Right hindlimb (tissue), 1 donor: Measurements from ENCODE around the gene NLRC3.
"Not testable (repeated sequence)": the region's sequence is repeated elsewhere in the genome, so short reads cannot be mapped to it uniquely, and the experiment has no call there.

Source experiments
- DNase-seq: peaks from one replicate; pipeline ENCODE4 v3.0.0-alpha.2; 2018

Gene NLRC3

GRCh38 chr16:3510416-3510815 lies 66.8 kb downstream of the NLRC3 start:
- no peak for DNase-seq

DNA sequence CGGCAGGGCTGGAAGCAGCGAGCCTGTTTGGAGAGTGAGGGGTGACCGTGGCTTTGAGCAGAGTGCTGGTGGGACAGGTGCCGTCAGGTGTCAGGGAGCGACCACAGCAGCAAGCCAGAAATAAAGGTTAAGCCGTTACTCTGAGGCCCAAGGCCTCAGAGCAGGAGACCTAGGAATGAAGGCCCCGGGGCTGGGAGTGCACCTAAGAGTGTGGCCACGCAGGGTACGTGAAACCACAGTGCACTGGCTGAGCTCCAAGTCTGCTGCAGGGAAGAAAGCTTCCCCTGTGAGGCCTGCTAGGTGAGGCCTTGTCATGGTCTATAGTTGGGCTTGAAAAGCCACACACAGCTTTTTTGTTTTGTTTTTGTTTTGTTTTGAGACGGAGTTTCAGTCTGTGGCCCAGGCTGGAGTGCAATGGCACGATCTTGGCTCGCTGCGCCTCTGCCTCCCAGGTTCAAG lies 67.7 kb downstream of the NLRC3 start:
- DNase-seq: no peak

DNA sequence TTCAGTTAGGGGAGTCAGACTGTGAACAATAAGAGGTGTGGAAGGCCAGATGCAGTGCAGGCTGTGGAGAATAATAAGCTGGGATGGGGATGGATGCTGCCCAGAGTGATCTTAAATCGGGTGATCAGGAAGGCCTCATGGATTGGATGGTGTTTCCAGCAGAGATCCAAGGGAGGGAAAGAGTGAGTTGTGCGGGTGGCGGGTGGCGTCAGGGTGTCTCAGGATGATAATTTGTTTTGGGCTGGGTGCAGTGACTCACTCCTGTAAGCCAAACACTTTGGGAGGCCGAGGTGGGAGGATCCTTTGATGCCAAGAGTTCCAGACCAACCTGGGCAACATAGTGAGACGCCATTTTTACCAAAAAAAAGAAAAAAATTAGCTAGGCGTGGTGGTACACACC lies 68.5 kb downstream of the NLRC3 start:
- DNase-seq: no peak

DNA sequence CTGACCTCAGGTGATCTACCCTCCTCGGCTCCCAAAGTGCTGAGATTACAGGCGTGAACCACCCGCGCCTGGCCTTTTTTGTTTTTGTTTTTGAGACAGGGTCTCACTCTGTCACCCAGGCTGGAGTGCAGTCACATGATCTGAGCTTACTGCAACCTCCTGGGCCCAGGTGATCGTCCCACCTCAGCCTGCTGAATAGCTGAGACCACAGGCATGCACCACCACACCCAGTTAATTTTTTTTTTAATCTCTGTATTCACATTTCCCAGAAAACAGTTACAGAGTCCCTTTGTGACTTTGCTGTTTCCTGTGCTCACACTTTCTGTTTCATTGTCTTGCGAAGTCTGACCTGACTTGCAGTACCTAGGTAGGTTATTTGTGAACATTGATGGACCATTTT lies 73.7 kb downstream of the NLRC3 start:
- no peak for DNase-seq

GRCh38 chr16:3501783-3502400 lies 75.3 kb downstream of the NLRC3 start:
- DNase-seq: no peak

DNA sequence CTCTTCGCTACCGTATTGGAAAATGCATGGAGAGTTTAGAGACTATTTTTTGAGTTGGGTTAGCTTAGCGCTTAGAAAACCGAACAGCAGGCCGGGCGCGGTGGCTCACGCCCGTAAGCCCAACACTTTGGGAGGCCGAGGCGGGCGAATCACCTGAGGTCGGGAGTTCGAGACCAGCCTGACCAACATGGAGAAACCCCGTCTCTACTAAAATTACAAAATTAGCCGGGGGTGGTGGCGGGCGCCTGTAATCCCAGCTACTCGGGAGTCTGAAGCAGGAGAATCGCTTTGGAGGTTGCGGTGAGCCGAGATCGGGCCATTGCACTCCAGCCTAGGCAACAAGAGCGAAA lies 75.8 kb downstream of the NLRC3 start:
- not testable (repeated sequence) for DNase-seq

GRCh38 chr16:3498988-3499387 lies 78.2 kb downstream of the NLRC3 start:
- DNase-seq: no peak

DNA sequence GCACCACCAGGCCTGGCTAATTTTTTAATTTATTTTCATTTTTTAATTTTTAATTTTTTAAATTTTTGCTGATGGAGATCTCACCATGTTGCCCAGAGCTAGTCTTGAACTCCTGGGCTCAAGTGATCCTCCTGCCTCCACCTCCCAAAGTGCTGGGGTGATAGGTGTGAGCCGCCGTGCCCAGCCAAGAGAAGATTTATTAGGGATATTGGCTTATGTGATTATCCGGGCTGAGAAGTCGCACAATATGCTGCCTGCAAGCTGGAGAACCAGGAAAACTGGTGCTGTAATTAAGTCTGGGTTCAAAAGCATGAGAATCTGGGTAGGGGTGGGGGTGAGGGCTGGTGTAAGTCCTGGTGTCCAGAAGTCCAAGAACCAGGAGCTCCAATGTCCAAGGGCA lies 79.4 kb downstream of the NLRC3 start:
- no peak for DNase-seq

- DNase-seq: no peak
Observed at GRCh38 chr16:3496386-3496785, 80.8 kb downstream of the NLRC3 start.

- no peak for DNase-seq
Observed at GRCh38 chr16:3495176-3495575, 82.0 kb downstream of the NLRC3 start, which contains the start of gene C16orf90. Gene C16orf90, minus strand, starts transcription at chr16:3495489. Its CDS starts 68 bp downstream, at chr16:3495421.

- no peak for DNase-seq
Observed at GRCh38 chr16:3494386-3494973, 82.7 kb downstream of the NLRC3 start.

GRCh38 chr16:3492356-3492755 lies 84.8 kb downstream of the NLRC3 start:
- no peak for DNase-seq

DNA sequence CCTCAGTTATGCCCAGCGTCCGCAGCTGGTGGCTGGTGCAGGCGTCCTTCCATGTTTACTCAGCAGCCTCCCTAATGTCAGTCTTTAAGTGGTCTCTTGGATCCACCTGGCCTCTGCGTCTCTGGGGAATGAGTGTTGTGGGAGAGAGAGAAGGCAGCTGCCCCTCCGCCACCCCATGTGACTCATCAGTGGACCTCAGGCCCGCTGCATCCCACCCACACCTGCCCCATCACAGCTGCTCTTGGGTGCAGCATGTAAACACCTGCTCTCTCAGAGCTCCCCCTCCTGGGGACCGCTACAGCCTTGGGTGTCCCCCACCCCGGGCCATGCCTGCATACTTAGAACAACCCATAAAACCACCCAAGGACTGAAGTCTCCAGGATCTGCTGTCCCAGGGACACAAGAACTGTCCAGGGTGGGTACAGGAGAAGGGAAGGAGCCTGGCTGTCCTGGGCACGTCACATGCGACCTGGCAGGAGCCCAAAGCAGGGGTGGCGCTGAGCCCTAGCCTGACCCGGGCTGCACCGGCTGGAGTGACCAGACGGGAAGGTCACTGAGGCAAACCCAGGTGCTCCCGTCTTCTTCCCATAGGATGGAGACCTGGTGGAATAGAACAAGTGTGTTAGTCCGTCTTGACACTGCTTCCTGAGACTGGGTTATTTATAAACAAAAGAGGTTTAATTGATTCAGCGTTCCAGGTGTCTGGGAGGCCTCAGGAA lies 86.1 kb downstream of the NLRC3 start:
- peak; percentile 36 for DNase-seq
